Upper lobe of left lung (tissue), 4 donors: ENCODE data around the gene KMT2B.

Experiments
- CTCF ChIP-seq, 6 experiments: fragments of 450-650 bp in 4 of 6; fragments of 200-600 bp in 2 of 6; sonication (generic) in 2 of 6; IDR thresholded peaks; one replicate each; pipeline ENCODE4 v1.5.1; 2016 to 2019; ENCODE audit warnings: antibody characterized with exemption in 6 of 6
- EP300 ChIP-seq, 4 donors: sonication (generic); formaldehyde crosslinking; IDR thresholded peaks; one replicate each; pipeline ENCODE4 v1.5.1; 2017; ENCODE audit warnings: antibody characterized with exemption in 4 of 4, control low read depth in 2 of 4
- POLR2A ChIP-seq, 4 donors: fragments of 450-650 bp; IDR thresholded peaks; one replicate each; pipeline ENCODE4 v1.5.1; 2016 to 2017; ENCODE audit warnings: antibody characterized with exemption in 4 of 4, mild to moderate bottlenecking in 2 of 4

GRCh38 chr19:35729763-35730162 is 12.0 kb downstream of the KMT2B start:
- TF ChIP-seq CTCF (IDR thresholded peaks at IDR 0.05) (no peak), EP300 (IDR thresholded peaks at IDR 0.05) (no peak), POLR2A (IDR thresholded peaks at IDR 0.05) (no peak)
